ENCODE measurements around the gene ADRA2C. TPM values are rescaled to one million over a fixed set of nuclear protein-coding genes. Genes with fewer than 3 reads are reported as not detected.

Gene ADRA2C
- total and polyA plus RNA-seq, 11 donors: 3.4 to 7.7 (median 5.0) TPM

GRCh38 chr4:3809451-3810110 is 43.4 kb downstream of the ADRA2C start:
- no peaks in the 10 kb centered on the region for H3K9me3 ChIP-seq
- WGBS, 4 donors: 72 to 77% (median 74%) methylated on average over 15 to 18 of the region's 18 CpGs
- TF ChIP-seq POLR2A (IDR thresholded peaks at IDR 0.05): no peak
- TF ChIP-seq, protein P1, sequence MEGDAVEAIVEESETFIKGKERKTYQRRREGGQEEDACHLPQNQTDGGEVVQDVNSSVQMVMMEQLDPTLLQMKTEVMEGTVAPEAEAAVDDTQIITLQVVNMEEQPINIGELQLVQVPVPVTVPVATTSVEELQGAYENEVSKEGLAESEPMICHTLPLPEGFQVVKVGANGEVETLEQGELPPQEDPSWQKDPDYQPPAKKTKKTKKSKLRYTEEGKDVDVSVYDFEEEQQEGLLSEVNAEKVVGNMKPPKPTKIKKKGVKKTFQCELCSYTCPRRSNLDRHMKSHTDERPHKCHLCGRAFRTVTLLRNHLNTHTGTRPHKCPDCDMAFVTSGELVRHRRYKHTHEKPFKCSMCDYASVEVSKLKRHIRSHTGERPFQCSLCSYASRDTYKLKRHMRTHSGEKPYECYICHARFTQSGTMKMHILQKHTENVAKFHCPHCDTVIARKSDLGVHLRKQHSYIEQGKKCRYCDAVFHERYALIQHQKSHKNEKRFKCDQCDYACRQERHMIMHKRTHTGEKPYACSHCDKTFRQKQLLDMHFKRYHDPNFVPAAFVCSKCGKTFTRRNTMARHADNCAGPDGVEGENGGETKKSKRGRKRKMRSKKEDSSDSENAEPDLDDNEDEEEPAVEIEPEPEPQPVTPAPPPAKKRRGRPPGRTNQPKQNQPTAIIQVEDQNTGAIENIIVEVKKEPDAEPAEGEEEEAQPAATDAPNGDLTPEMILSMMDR (IDR thresholded peaks at IDR 0.05): no peak
- peaks cover 6 to 48% (median 15%) of the 10 kb centered on the region in 9 donors for H3K27me3 ChIP-seq
- no peaks in the 10 kb centered on the region for H3K4me1 ChIP-seq
- ATAC-seq: no peak
- peak in 1 of 5 donors; percentile 26 for DNase-seq
- intact Hi-C loops (cut with DNase I): no loop called here
- no peaks in the 10 kb centered on the region for H3K36me3 ChIP-seq
- H3K4me3 ChIP-seq: no peak overlapping the region
- no peak overlapping the region for H3K27ac ChIP-seq

- Histone ChIP-seq H3K9me3 (no peaks in the 10 kb centered on the region), H3K4me3 (no peak overlapping the region), H3K4me1 (no peaks in the 10 kb centered on the region), H3K27ac (no peak overlapping the region), H3K27me3 (peaks cover 6 to 48% (median 15%) of the 10 kb centered on the region in 9 donors), H3K36me3 (no peaks in the 10 kb centered on the region)
- ATAC-seq (peak in 1 of 4 donors; percentile 12), DNase-seq (peak in 1 of 5 donors; percentile 53)
- 62 to 77% (median 67%) methylated on average over 11 to 15 of the region's 15 CpGs for WGBS, 4 donors
- intact Hi-C loops (cut with DNase I): no loop called here
- TF ChIP-seq POLR2A (IDR thresholded peaks at IDR 0.05): no peak
Observed at GRCh38 chr4:3810111-3810680, 44.0 kb downstream of the ADRA2C start.

DNA sequence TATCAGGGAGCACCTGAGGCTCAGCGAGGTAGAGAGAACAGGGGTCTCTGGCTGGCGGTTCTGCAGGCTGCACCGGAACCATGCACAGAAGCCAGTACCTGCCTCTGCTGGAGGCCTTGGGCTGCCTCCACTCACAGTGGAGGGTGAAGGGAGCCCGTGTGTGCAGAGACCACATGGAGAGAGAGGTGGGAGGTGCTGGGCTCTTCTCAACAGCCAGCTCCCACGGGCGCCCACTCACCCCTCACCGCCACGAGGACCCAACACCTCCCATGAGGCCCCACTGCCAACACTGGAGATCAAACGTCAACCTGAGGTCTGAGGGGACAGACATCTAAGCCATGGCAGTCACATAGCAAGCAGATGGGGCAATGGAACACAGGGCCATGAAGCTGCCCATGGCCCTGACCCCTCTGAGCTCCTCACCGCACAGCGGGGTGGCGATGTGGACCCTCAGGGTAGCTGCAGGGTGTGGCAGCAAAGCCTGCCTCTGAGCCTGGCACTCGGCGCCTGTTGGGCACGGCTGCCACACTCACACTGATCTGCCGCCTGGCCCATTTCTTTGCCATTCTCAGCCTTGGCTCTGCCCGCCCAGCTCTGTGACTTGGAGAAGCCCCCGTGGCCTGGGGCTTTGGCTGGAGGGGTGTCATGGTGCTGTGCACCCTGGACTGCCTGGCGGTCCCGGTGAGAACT is 44.8 kb downstream of the ADRA2C start:
- TF ChIP-seq, protein P1 (IDR thresholded peaks at IDR 0.05): no peak
- no peak for TF ChIP-seq POLR2A (IDR thresholded peaks at IDR 0.05)
- Histone ChIP-seq H3K4me1 (no peaks in the 10 kb centered on the region), H3K9me3 (no peaks in the 10 kb centered on the region), H3K36me3 (no peaks in the 10 kb centered on the region), H3K27me3 (peaks cover 6 to 44% (median 15%) of the 10 kb centered on the region in 9 donors), H3K4me3 (no peak overlapping the region), H3K27ac (no peak overlapping the region)
- ATAC-seq: no peak
- peak in 1 of 5 donors; percentile 44 for DNase-seq
- WGBS, 4 donors: 81 to 87% (median 84%) methylated on average over 18 to 20 of the region's 20 CpGs
- intact Hi-C loops (cut with DNase I): no loop called here

DNA sequence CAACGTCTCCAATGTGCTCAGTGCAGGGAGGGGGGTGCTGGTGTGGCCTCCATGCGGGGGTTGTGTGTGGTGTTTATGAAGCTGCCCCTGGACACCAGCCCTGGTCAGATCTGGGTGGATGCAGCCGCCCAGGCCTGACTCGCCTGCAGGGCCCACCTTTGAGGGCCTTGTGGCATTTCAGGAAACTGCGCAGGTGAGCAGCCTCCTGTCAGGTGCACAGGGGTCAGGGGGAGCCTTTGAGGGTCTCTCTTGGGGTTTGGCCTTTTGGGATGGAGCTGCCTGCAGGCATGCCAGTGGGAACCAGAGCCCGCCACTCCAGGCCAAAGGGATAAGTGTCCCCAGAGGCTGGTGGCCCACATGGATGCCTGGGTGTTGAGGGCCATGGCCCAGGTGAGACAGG is 45.4 kb downstream of the ADRA2C start:
- Histone ChIP-seq H3K27me3 (peaks cover 6 to 38% (median 12%) of the 10 kb centered on the region in 9 donors), H3K9me3 (no peaks in the 10 kb centered on the region), H3K36me3 (no peaks in the 10 kb centered on the region), H3K27ac (no peak overlapping the region), H3K4me1 (no peaks in the 10 kb centered on the region), H3K4me3 (no peak overlapping the region)
- intact Hi-C loops (cut with DNase I): no loop called here
- no peak for TF ChIP-seq POLR2A (IDR thresholded peaks at IDR 0.05)
- TF ChIP-seq, protein P1 (IDR thresholded peaks at IDR 0.05): no peak
- 76 to 90% (median 79%) methylated on average over 5 to 6 of the region's 6 CpGs for WGBS, 4 donors
- DNase-seq: peak in 1 of 5 donors; percentile 57
- no peak for ATAC-seq
